ENCODE results near the gene PTGES3.
A peak's percentile ranks its signal among the peaks of the same experiment; 100 is the strongest.

PTGES3 gene

GRCh38 chr12:56676851-56677580 lies 11.1 kb downstream of the PTGES3 start:
- peaks cover 41% of the 10 kb centered on the region for H3K4me1 ChIP-seq (ENCODE audit: low read length)
- TF ChIP-seq CTCF (IDR thresholded peaks at IDR 0.05; ENCODE audit: low read depth, low read length) (no peak), EZH2phosphoT487 (IDR thresholded peaks at IDR 0.05; ENCODE audit: low read depth) (no peak)
- H4K20me1 ChIP-seq (ENCODE audit: insufficient read depth, low read length), result peaks cover 90% of the 10 kb centered on the region

GRCh38 chr12:56671608-56672007 lies 16.5 kb downstream of the PTGES3 start:
- peaks cover 75% of the 10 kb centered on the region for H4K20me1 ChIP-seq (ENCODE audit: insufficient read depth, low read length)
- H3K4me2 ChIP-seq (ENCODE audit: low read length), result no peak overlapping the region
- no peaks in the 10 kb centered on the region for H3K27me3 ChIP-seq (ENCODE audit: low read depth, low read length)
- no peaks in the 10 kb centered on the region for H3K9me3 ChIP-seq (ENCODE audit: insufficient read depth, low read length)
- no peak overlapping the region for H3K27ac ChIP-seq (ENCODE audit: low read length)
- H3K79me2 ChIP-seq (ENCODE audit: low read length), result peaks cover 98% of the 10 kb centered on the region
- peaks cover 63% of the 10 kb centered on the region for H3K36me3 ChIP-seq (replicated peaks; ENCODE audit: low read depth, low read length)
- peaks cover 9% of the 10 kb centered on the region for H3K4me1 ChIP-seq (ENCODE audit: low read length)
- H2AFZ ChIP-seq (ENCODE audit: low read depth, low read length), result no peak overlapping the region
- H3K9ac ChIP-seq (ENCODE audit: low read length), result no peak overlapping the region
- TF ChIP-seq EZH2phosphoT487 (IDR thresholded peaks at IDR 0.05; ENCODE audit: low read depth) (no peak), CTCF (IDR thresholded peaks at IDR 0.05; ENCODE audit: low read depth, low read length) (no peak)
- no peak overlapping the region for H3K4me3 ChIP-seq (ENCODE audit: low read length)

More at GRCh38 chr12:56676851-56677580, 11.1 kb downstream of the PTGES3 start:
- Histone ChIP-seq H3K27ac (ENCODE audit: low read length) (peak overlapping the region; percentile 60), H3K4me3 (ENCODE audit: low read length) (no peak overlapping the region), H3K79me2 (ENCODE audit: low read length) (peaks cover 100% of the 10 kb centered on the region), H3K9me3 (ENCODE audit: insufficient read depth, low read length) (no peaks in the 10 kb centered on the region), H2AFZ (ENCODE audit: low read depth, low read length) (no peak overlapping the region), H3K36me3 (replicated peaks; ENCODE audit: low read depth, low read length) (peaks cover 46% of the 10 kb centered on the region), H3K27me3 (ENCODE audit: low read depth, low read length) (no peaks in the 10 kb centered on the region), H3K9ac (ENCODE audit: low read length) (no peak overlapping the region), H3K4me2 (ENCODE audit: low read length) (peak overlapping the region; percentile 40; the same call in 1 of the 2 replicates)

GRCh38 chr12:56670836-56671235 lies 17.2 kb downstream of the PTGES3 start:
- Histone ChIP-seq H3K9ac (ENCODE audit: low read length) (no peak overlapping the region), H3K4me1 (ENCODE audit: low read length) (peaks cover 9% of the 10 kb centered on the region), H2AFZ (ENCODE audit: low read depth, low read length) (no peak overlapping the region), H3K4me3 (ENCODE audit: low read length) (no peak overlapping the region), H3K4me2 (ENCODE audit: low read length) (no peak overlapping the region), H3K9me3 (ENCODE audit: insufficient read depth, low read length) (no peaks in the 10 kb centered on the region), H4K20me1 (ENCODE audit: insufficient read depth, low read length) (peaks cover 71% of the 10 kb centered on the region), H3K36me3 (replicated peaks; ENCODE audit: low read depth, low read length) (peaks cover 64% of the 10 kb centered on the region), H3K27me3 (ENCODE audit: low read depth, low read length) (no peaks in the 10 kb centered on the region), H3K79me2 (ENCODE audit: low read length) (peaks cover 96% of the 10 kb centered on the region), H3K27ac (ENCODE audit: low read length) (no peak overlapping the region)
- no peak for TF ChIP-seq CTCF (IDR thresholded peaks at IDR 0.05; ENCODE audit: low read depth, low read length)
- TF ChIP-seq EZH2phosphoT487 (IDR thresholded peaks at IDR 0.05; ENCODE audit: low read depth), result no peak

- Histone ChIP-seq H3K27me3 (ENCODE audit: low read depth, low read length) (no peaks in the 10 kb centered on the region), H4K20me1 (ENCODE audit: insufficient read depth, low read length) (peaks cover 56% of the 10 kb centered on the region), H3K79me2 (ENCODE audit: low read length) (peaks cover 79% of the 10 kb centered on the region), H3K9me3 (ENCODE audit: insufficient read depth, low read length) (no peaks in the 10 kb centered on the region), H2AFZ (ENCODE audit: low read depth, low read length) (no peak overlapping the region), H3K4me1 (ENCODE audit: low read length) (peaks cover 9% of the 10 kb centered on the region), H3K36me3 (replicated peaks; ENCODE audit: low read depth, low read length) (peaks cover 72% of the 10 kb centered on the region), H3K4me2 (ENCODE audit: low read length) (no peak overlapping the region), H3K4me3 (ENCODE audit: low read length) (no peak overlapping the region), H3K9ac (ENCODE audit: low read length) (no peak overlapping the region), H3K27ac (ENCODE audit: low read length) (no peak overlapping the region)
- TF ChIP-seq EZH2phosphoT487 (IDR thresholded peaks at IDR 0.05; ENCODE audit: low read depth), result no peak
- no peak for TF ChIP-seq CTCF (IDR thresholded peaks at IDR 0.05; ENCODE audit: low read depth, low read length)
Measured at GRCh38 chr12:56668197-56668457, 20.0 kb downstream of the PTGES3 start.
